ENCODE measurements around the gene MIEF2.

Gene MIEF2

GRCh38 chr17:18248811-18249210, 11.7 kb upstream of the MIEF2 start:
- H3K27ac ChIP-seq (ENCODE audit: low read depth, low read length) = no peak overlapping the region
- peaks cover 16% of the 10 kb centered on the region for H3K4me1 ChIP-seq (ENCODE audit: control insufficient read depth, insufficient read depth, low read length)
- no peaks in the 10 kb centered on the region for H3K27me3 ChIP-seq (ENCODE audit: control insufficient read depth, insufficient read depth, low read length)
- H3K9ac ChIP-seq (ENCODE audit: low read length) = no peak overlapping the region
- H3K9me3 ChIP-seq (ENCODE audit: control insufficient read depth, insufficient read depth, low read depth, low read length) = no peaks in the 10 kb centered on the region
- peaks cover 81% of the 10 kb centered on the region for H3K36me3 ChIP-seq (ENCODE audit: control insufficient read depth, insufficient read depth, low read length)
- no peak overlapping the region for H3K4me3 ChIP-seq (ENCODE audit: low read depth, low read length)

- Histone ChIP-seq H3K36me3 (ENCODE audit: control insufficient read depth, insufficient read depth, low read length) (peaks cover 87% of the 10 kb centered on the region), H3K4me3 (ENCODE audit: low read depth, low read length) (no peak overlapping the region), H3K9me3 (ENCODE audit: control insufficient read depth, insufficient read depth, low read depth, low read length) (no peaks in the 10 kb centered on the region), H3K27me3 (ENCODE audit: control insufficient read depth, insufficient read depth, low read length) (no peaks in the 10 kb centered on the region), H3K4me1 (ENCODE audit: control insufficient read depth, insufficient read depth, low read length) (peaks cover 16% of the 10 kb centered on the region), H3K9ac (ENCODE audit: low read length) (no peak overlapping the region), H3K27ac (ENCODE audit: low read depth, low read length) (no peak overlapping the region)
These were observed 10.2 kb upstream of the MIEF2 start for GRCh38 chr17:18250259-18250658.

GRCh38 chr17:18250708-18251107, 9.8 kb upstream of the MIEF2 start:
- H3K36me3 ChIP-seq (ENCODE audit: control insufficient read depth, insufficient read depth, low read length) = peaks cover 86% of the 10 kb centered on the region
- peaks cover 18% of the 10 kb centered on the region for H3K4me1 ChIP-seq (ENCODE audit: control insufficient read depth, insufficient read depth, low read length)
- no peaks in the 10 kb centered on the region for H3K9me3 ChIP-seq (ENCODE audit: control insufficient read depth, insufficient read depth, low read depth, low read length)
- H3K9ac ChIP-seq (ENCODE audit: low read length) = no peak overlapping the region
- no peak overlapping the region for H3K4me3 ChIP-seq (ENCODE audit: low read depth, low read length)
- H3K27me3 ChIP-seq (ENCODE audit: control insufficient read depth, insufficient read depth, low read length) = no peaks in the 10 kb centered on the region
- no peak overlapping the region for H3K27ac ChIP-seq (ENCODE audit: low read depth, low read length)

- Histone ChIP-seq H3K4me3 (ENCODE audit: low read depth, low read length) (no peak overlapping the region), H3K27me3 (ENCODE audit: control insufficient read depth, insufficient read depth, low read length) (no peaks in the 10 kb centered on the region), H3K9ac (ENCODE audit: low read length) (no peak overlapping the region), H3K9me3 (ENCODE audit: control insufficient read depth, insufficient read depth, low read depth, low read length) (no peaks in the 10 kb centered on the region), H3K4me1 (ENCODE audit: control insufficient read depth, insufficient read depth, low read length) (peaks cover 17% of the 10 kb centered on the region), H3K36me3 (ENCODE audit: control insufficient read depth, insufficient read depth, low read length) (peaks cover 86% of the 10 kb centered on the region), H3K27ac (ENCODE audit: low read depth, low read length) (no peak overlapping the region)
These were observed 9.3 kb upstream of the MIEF2 start for GRCh38 chr17:18251204-18251603.

- H3K9ac ChIP-seq (ENCODE audit: low read length) = no peak overlapping the region
- peaks cover 15% of the 10 kb centered on the region for H3K4me1 ChIP-seq (ENCODE audit: control insufficient read depth, insufficient read depth, low read length)
- H3K27me3 ChIP-seq (ENCODE audit: control insufficient read depth, insufficient read depth, low read length) = no peaks in the 10 kb centered on the region
- no peak overlapping the region for H3K4me3 ChIP-seq (ENCODE audit: low read depth, low read length)
- peaks cover 87% of the 10 kb centered on the region for H3K36me3 ChIP-seq (ENCODE audit: control insufficient read depth, insufficient read depth, low read length)
- no peak overlapping the region for H3K27ac ChIP-seq (ENCODE audit: low read depth, low read length)
- H3K9me3 ChIP-seq (ENCODE audit: control insufficient read depth, insufficient read depth, low read depth, low read length) = no peaks in the 10 kb centered on the region
These were observed 8.3 kb upstream of the MIEF2 start for GRCh38 chr17:18252160-18252559.

GRCh38 chr17:18253187-18253884, 7.1 kb upstream of the MIEF2 start:
- peaks cover 80% of the 10 kb centered on the region for H3K36me3 ChIP-seq (ENCODE audit: control insufficient read depth, insufficient read depth, low read length)
- H3K4me1 ChIP-seq (ENCODE audit: control insufficient read depth, insufficient read depth, low read length) = peaks cover 12% of the 10 kb centered on the region

GRCh38 chr17:18253947-18254821, 6.3 kb upstream of the MIEF2 start:
- no peak overlapping the region for H3K27ac ChIP-seq (ENCODE audit: low read depth, low read length)
- peaks cover 12% of the 10 kb centered on the region for H3K4me1 ChIP-seq (ENCODE audit: control insufficient read depth, insufficient read depth, low read length)
- no peaks in the 10 kb centered on the region for H3K27me3 ChIP-seq (ENCODE audit: control insufficient read depth, insufficient read depth, low read length)
- no peak overlapping the region for H3K9ac ChIP-seq (ENCODE audit: low read length)
- H3K4me3 ChIP-seq (ENCODE audit: low read depth, low read length) = no peak overlapping the region
- peaks cover 72% of the 10 kb centered on the region for H3K36me3 ChIP-seq (ENCODE audit: control insufficient read depth, insufficient read depth, low read length)
- H3K9me3 ChIP-seq (ENCODE audit: control insufficient read depth, insufficient read depth, low read depth, low read length) = no peaks in the 10 kb centered on the region

More at GRCh38 chr17:18253187-18253884, 7.1 kb upstream of the MIEF2 start:
- no peak overlapping the region for H3K4me3 ChIP-seq (ENCODE audit: low read depth, low read length)
- no peaks in the 10 kb centered on the region for H3K9me3 ChIP-seq (ENCODE audit: control insufficient read depth, insufficient read depth, low read depth, low read length)
- H3K9ac ChIP-seq (ENCODE audit: low read length) = no peak overlapping the region
- H3K27me3 ChIP-seq (ENCODE audit: control insufficient read depth, insufficient read depth, low read length) = no peaks in the 10 kb centered on the region
- no peak overlapping the region for H3K27ac ChIP-seq (ENCODE audit: low read depth, low read length)

- H3K9me3 ChIP-seq (ENCODE audit: control insufficient read depth, insufficient read depth, low read depth, low read length) = no peaks in the 10 kb centered on the region
- H3K27ac ChIP-seq (ENCODE audit: low read depth, low read length) = no peak overlapping the region
- no peaks in the 10 kb centered on the region for H3K27me3 ChIP-seq (ENCODE audit: control insufficient read depth, insufficient read depth, low read length)
- peaks cover 68% of the 10 kb centered on the region for H3K36me3 ChIP-seq (ENCODE audit: control insufficient read depth, insufficient read depth, low read length)
- H3K4me1 ChIP-seq (ENCODE audit: control insufficient read depth, insufficient read depth, low read length) = peaks cover 16% of the 10 kb centered on the region
- no peak overlapping the region for H3K4me3 ChIP-seq (ENCODE audit: low read depth, low read length)
- no peak overlapping the region for H3K9ac ChIP-seq (ENCODE audit: low read length)
These were observed 5.4 kb upstream of the MIEF2 start for GRCh38 chr17:18254888-18255649.

- H3K27ac ChIP-seq (ENCODE audit: low read depth, low read length) = no peak overlapping the region
These were observed 4.1 kb upstream of the MIEF2 start for GRCh38 chr17:18256351-18256750.

GRCh38 chr17:18256776-18257175, 3.7 kb upstream of the MIEF2 start:
- H3K9ac ChIP-seq (ENCODE audit: low read length) = peak overlapping the region; percentile 87

More at GRCh38 chr17:18256351-18256750, 4.1 kb upstream of the MIEF2 start:
- H3K9me3 ChIP-seq (ENCODE audit: control insufficient read depth, insufficient read depth, low read depth, low read length) = no peaks in the 10 kb centered on the region
- peaks cover 20% of the 10 kb centered on the region for H3K4me1 ChIP-seq (ENCODE audit: control insufficient read depth, insufficient read depth, low read length)
- no peak overlapping the region; the same call in 1 of the 2 replicates for H3K4me3 ChIP-seq (ENCODE audit: low read depth, low read length)
- peaks cover 55% of the 10 kb centered on the region for H3K36me3 ChIP-seq (ENCODE audit: control insufficient read depth, insufficient read depth, low read length)
- H3K27me3 ChIP-seq (ENCODE audit: control insufficient read depth, insufficient read depth, low read length) = no peaks in the 10 kb centered on the region
- H3K9ac ChIP-seq (ENCODE audit: low read length) = no peak overlapping the region

More at GRCh38 chr17:18256776-18257175, 3.7 kb upstream of the MIEF2 start:
- Histone ChIP-seq H3K27me3 (ENCODE audit: control insufficient read depth, insufficient read depth, low read length) (no peaks in the 10 kb centered on the region), H3K9me3 (ENCODE audit: control insufficient read depth, insufficient read depth, low read depth, low read length) (no peaks in the 10 kb centered on the region), H3K36me3 (ENCODE audit: control insufficient read depth, insufficient read depth, low read length) (peaks cover 51% of the 10 kb centered on the region), H3K4me1 (ENCODE audit: control insufficient read depth, insufficient read depth, low read length) (peaks cover 23% of the 10 kb centered on the region), H3K27ac (ENCODE audit: low read depth, low read length) (no peak overlapping the region), H3K4me3 (ENCODE audit: low read depth, low read length) (peak overlapping the region; percentile 85)
